ENCODE measurements around the gene CD96.
"Not testable (repeated sequence)": the region's sequence is repeated elsewhere in the genome, so short reads cannot be mapped to it uniquely, and the experiment has no call there.

Gene CD96

GRCh38 chr3:111541911-111542483 lies at the start of gene CD96:
TSS of gene CD96 (plus strand) at chr3:111542197. CDS start at chr3:111542249, 52 bp downstream.
- peak; percentile 43 for DNase-seq (ENCODE audit: low read depth)

GRCh38 chr3:111493276-111493675 lies 48.7 kb upstream of the CD96 start:
- no peak for DNase-seq (ENCODE audit: low read depth)

GRCh38 chr3:111496894-111497559 lies 45.0 kb upstream of the CD96 start:
- DNase-seq (ENCODE audit: low read depth): no peak

GRCh38 chr3:111498022-111498421 lies 44.0 kb upstream of the CD96 start:
- DNase-seq (ENCODE audit: low read depth): no peak

- no peak for DNase-seq (ENCODE audit: low read depth)
Measured at GRCh38 chr3:111506435-111506834, 35.6 kb upstream of the CD96 start.

- DNase-seq (ENCODE audit: low read depth): no peak
Measured at GRCh38 chr3:111509308-111509707, 32.7 kb upstream of the CD96 start.

- no peak for DNase-seq (ENCODE audit: low read depth)
Measured at GRCh38 chr3:111517801-111518200, 24.2 kb upstream of the CD96 start.

GRCh38 chr3:111519178-111519855 lies 22.7 kb upstream of the CD96 start:
- DNase-seq (ENCODE audit: low read depth): no peak

- DNase-seq (ENCODE audit: low read depth): no peak
Measured at GRCh38 chr3:111521891-111522290, 20.1 kb upstream of the CD96 start.

GRCh38 chr3:111524486-111524885 lies 17.5 kb upstream of the CD96 start:
- not testable (repeated sequence) for DNase-seq (ENCODE audit: low read depth)

- no peak for DNase-seq (ENCODE audit: low read depth)
Measured at GRCh38 chr3:111531446-111531845, 10.6 kb upstream of the CD96 start.

GRCh38 chr3:111534701-111535100 lies 7.3 kb upstream of the CD96 start:
- no peak for DNase-seq (ENCODE audit: low read depth)

- no peak for DNase-seq (ENCODE audit: low read depth)
Measured at GRCh38 chr3:111538111-111538510, 3.9 kb upstream of the CD96 start.

- DNase-seq (ENCODE audit: low read depth): no peak
Measured at GRCh38 chr3:111538681-111539083, 3.3 kb upstream of the CD96 start.

- peak; percentile 45 for DNase-seq (ENCODE audit: low read depth)
Measured at GRCh38 chr3:111539351-111540331, 2.4 kb upstream of the CD96 start.

- no peak for DNase-seq (ENCODE audit: low read depth)
Measured at GRCh38 chr3:111541391-111541790, 606 bp upstream of the CD96 start.

GRCh38 chr3:111542611-111543300 lies 759 bp downstream of the CD96 start:
- DNase-seq (ENCODE audit: low read depth): no peak

- DNase-seq (ENCODE audit: low read depth): no peak
Measured at GRCh38 chr3:111545349-111545748, 3.4 kb downstream of the CD96 start.

GRCh38 chr3:111547631-111548030 lies 5.6 kb downstream of the CD96 start:
- DNase-seq (ENCODE audit: low read depth): no peak

GRCh38 chr3:111548092-111548491 lies 6.1 kb downstream of the CD96 start:
- no peak for DNase-seq (ENCODE audit: low read depth)

GRCh38 chr3:111548756-111549155 lies 6.8 kb downstream of the CD96 start:
- no peak for DNase-seq (ENCODE audit: low read depth)

GRCh38 chr3:111561902-111562301 lies 19.9 kb downstream of the CD96 start:
- DNase-seq (ENCODE audit: low read depth): not testable (repeated sequence)
